Mesothelial cell of epicardium (in vitro differentiated cells): Measurements from ENCODE around the gene SNUPN. TPM values are rescaled to one million over a fixed set of nuclear protein-coding genes. Genes with fewer than 3 reads are reported as not detected.

Experiments used
- DNase-seq, 2 experiments: peaks; one replicate each; pipeline ENCODE4 v3.0.0; 2021; ENCODE audit warnings: low spot score in 2 of 2; ENCODE audit not compliant: unreplicated experiment in 2 of 2
- H3K27ac Mint-ChIP-seq: 2 replicates; pipeline ENCODE4 v1.8.0; 2021; ENCODE audit warnings: mixed read lengths
- H3K27me3 Mint-ChIP-seq: 2 replicates; pipeline ENCODE4 v1.8.0; 2021; ENCODE audit warnings: low read depth, mixed read lengths
- H3K36me3 Mint-ChIP-seq: 2 replicates; pipeline ENCODE4 v1.8.0; 2021; ENCODE audit warnings: mixed read lengths
- H3K4me1 Mint-ChIP-seq: 2 replicates; pipeline ENCODE4 v1.8.0; 2021; ENCODE audit warnings: mixed read lengths
- H3K4me3 Mint-ChIP-seq: 2 replicates; pipeline ENCODE4 v1.8.0; 2021; ENCODE audit warnings: mild to moderate bottlenecking, moderate library complexity, mixed read lengths
- H3K9me3 Mint-ChIP-seq: 2 replicates; pipeline ENCODE4 v1.8.0; 2021; ENCODE audit warnings: mixed read lengths
- total RNA-seq: library from RNA; stranded (reverse); gene quantifications from 3 replicates; pipeline ENCODE4 v1.2.1, GENCODE V29; 2021
- TF ChIP-seq, protein P1 (sequence below): fragments of 200-600 bp; sonication (generic); IDR thresholded peaks from one replicate; pipeline ENCODE4 v1.5.0; 2021; ENCODE audit warnings: antibody characterized with exemption; ENCODE audit not compliant: unreplicated experiment

SNUPN gene
- total RNA-seq, 1 donor from 2014 or later: 23.0 TPM

DNA sequence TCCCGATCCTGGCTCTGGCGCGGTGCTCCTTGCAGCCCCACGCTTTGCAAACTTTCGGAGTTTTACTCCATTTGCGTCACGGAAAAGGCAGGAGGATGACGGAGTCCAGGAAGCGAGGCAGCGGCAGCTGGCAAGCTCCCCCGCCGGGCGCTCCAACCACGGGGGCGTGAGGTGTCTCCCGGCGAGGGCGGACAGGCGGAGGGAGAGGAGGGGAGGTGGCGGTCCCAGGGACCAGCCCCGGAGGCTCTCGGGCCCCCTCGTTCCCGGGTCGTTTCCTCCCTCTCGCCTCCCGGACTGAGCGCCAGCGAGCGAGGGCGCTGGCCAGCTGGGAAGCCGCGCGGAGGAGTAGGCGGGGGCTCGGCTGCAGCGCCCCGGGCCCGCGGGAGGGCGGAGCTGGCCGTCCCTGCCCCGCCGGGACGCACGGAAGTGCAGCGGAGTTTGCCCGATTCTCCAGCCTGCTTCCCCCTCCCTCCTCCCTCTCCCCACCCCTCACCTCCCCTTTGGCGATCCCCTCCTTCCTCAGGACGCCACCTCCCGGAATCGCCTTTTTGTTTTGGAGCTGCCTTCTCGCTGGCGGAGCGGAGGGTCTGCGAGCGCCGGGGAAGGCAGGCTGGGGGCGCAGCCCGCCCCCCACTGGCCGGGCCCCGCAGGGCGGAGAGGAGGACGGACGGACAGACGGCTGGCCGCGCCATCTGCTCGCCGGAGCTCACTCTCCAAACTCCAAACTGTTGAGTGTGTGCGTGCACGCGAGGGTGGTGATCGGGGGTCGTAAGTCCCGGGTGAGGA is 22.0 kb upstream of the SNUPN start, which contains the start of gene SNX33:
Gene SNX33 (plus strand): TSS at position 543 of the 786 bp plus-strand sequence. CDS start 1,191 bp downstream, outside the sequence.
- Mint-ChIP-seq H3K27ac (peak within 1 kb of the TSS; percentile 95), H3K4me1 (peaks cover 52% of the 10 kb centered on the region), H3K36me3 (no peaks in the 10 kb centered on the region), H3K27me3 (peaks cover 3% of the 10 kb centered on the region), H3K9me3 (no peaks in the 10 kb centered on the region), H3K4me3 (peak within 1 kb of the TSS; percentile 89)
- TF ChIP-seq, protein P1, sequence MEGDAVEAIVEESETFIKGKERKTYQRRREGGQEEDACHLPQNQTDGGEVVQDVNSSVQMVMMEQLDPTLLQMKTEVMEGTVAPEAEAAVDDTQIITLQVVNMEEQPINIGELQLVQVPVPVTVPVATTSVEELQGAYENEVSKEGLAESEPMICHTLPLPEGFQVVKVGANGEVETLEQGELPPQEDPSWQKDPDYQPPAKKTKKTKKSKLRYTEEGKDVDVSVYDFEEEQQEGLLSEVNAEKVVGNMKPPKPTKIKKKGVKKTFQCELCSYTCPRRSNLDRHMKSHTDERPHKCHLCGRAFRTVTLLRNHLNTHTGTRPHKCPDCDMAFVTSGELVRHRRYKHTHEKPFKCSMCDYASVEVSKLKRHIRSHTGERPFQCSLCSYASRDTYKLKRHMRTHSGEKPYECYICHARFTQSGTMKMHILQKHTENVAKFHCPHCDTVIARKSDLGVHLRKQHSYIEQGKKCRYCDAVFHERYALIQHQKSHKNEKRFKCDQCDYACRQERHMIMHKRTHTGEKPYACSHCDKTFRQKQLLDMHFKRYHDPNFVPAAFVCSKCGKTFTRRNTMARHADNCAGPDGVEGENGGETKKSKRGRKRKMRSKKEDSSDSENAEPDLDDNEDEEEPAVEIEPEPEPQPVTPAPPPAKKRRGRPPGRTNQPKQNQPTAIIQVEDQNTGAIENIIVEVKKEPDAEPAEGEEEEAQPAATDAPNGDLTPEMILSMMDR: no peak
- DNase-seq: peak; percentile 61 to 78

DNA sequence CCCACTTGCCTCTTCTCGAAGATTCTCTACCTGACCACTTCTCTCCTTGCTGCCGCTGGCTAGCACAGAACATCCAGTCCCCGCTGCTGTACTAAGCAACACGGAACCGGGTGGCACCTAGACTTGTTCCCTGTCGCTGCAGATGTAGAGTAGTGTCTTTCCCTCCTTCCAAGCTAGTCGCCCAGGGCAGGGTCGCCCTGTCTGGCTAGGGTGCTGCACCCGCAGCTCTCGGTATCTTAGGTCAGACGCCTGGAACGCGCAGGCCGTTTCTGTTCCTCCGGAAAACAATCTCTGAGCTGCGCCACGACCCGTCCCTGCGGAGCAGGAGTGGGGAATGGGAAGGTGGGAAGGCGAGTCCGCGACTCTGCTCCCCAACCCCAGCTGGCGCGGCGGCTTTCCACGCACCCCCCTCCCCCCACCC is 21.4 kb upstream of the SNUPN start:
- H3K27ac Mint-ChIP-seq: peak overlapping the region; percentile 95
- H3K27me3 Mint-ChIP-seq: peaks cover 3% of the 10 kb centered on the region
- TF ChIP-seq, protein P1: no peak
- peak in 1 of 2 experiments; percentile 57 for DNase-seq
- H3K4me1 Mint-ChIP-seq: peaks cover 46% of the 10 kb centered on the region
- H3K36me3 Mint-ChIP-seq: no peaks in the 10 kb centered on the region
- no peaks in the 10 kb centered on the region for H3K9me3 Mint-ChIP-seq
- H3K4me3 Mint-ChIP-seq: peak overlapping the region; percentile 89

DNA sequence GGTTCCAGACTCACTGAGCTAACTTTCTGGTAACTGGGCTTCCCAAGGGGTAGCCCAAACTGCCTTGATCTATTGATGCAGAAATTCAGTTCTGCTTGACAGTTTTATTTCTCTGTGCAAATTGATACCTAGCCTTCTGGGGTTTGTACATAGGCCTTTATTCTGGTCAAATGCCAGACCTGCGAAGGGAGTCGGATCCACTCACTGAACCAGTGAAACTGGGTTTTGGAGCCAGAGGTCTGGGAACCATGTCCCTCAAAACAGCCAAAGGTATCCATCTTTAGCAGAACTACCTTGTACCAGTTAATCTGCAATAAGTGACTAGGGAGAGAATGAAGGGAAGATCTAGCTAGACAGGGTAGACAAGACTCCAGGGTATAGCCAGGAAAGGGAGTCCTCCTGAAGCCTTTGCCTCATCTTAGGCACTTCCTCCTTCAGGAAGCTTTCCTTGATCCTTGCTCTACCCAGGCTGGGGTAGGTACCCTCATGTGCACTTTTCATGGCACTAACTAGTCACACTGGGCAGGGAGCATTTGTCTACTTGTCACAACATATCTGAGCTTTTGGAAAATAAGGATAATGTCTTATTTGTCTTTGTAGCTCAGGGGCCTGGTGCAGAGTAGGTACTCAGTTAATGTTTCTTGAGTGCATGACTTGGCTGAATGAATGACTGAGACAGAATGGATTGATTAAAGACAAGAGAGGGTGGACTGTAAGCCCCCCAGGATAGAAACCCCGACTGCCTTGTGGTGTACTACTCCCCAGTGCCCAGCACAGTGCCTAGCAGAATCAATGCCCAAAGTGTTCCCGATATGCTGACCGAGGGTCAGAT is 20.8 kb upstream of the SNUPN start:
- H3K27ac Mint-ChIP-seq: peak overlapping the region; percentile 95
- peaks cover 40% of the 10 kb centered on the region for H3K4me1 Mint-ChIP-seq
- peak overlapping the region; percentile 89 for H3K4me3 Mint-ChIP-seq
- TF ChIP-seq, protein P1: no peak
- H3K27me3 Mint-ChIP-seq: peaks cover 3% of the 10 kb centered on the region
- no peaks in the 10 kb centered on the region for H3K36me3 Mint-ChIP-seq
- no peaks in the 10 kb centered on the region for H3K9me3 Mint-ChIP-seq
- DNase-seq: no peak

DNA sequence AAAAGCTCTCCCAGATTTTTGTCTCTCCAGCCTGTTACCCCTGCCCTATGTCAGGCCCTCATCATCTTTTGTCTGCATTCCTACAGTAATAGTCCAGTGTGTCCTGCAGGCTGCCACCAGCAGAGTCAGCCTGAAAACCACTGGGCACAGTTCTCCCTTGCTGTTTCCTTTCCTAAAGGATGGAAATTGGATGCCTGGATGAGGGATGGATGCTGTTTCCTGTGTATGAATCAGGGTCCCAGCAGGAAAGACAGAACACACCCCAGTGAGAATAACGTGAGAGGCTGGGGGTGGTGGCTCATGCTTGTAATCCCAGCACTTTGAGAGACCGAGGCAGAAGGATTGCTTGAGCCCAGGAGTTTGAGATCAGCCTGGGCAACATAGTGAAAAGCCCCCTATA is 18.9 kb upstream of the SNUPN start:
- peaks cover 22% of the 10 kb centered on the region for H3K4me1 Mint-ChIP-seq
- H3K9me3 Mint-ChIP-seq: no peaks in the 10 kb centered on the region
- H3K27me3 Mint-ChIP-seq: peaks cover 3% of the 10 kb centered on the region
- H3K4me3 Mint-ChIP-seq: no peak overlapping the region
- TF ChIP-seq, protein P1: no peak
- DNase-seq: no peak
- H3K27ac Mint-ChIP-seq: no peak overlapping the region
- H3K36me3 Mint-ChIP-seq: no peaks in the 10 kb centered on the region

DNA sequence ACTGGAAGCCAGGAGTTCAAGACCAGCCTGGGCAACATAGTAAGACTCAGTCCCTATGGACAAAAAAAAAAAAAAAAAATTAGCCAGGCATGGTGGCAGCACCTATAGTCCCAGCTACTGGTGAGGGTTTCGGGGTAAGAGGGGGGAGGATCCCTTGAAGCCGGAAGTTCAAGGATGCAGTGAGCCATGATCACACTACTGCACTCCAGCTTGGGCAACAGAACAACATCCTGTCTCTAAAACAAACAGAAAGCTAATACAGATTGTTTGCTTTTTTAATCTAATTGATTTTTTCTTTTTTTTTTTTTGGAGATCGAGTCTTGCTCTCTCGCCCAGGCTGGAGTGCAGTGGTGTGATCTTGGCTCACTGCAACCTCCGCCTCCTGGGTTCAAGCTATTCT is 16.1 kb upstream of the SNUPN start:
- peaks cover 3% of the 10 kb centered on the region for H3K27me3 Mint-ChIP-seq
- no peaks in the 10 kb centered on the region for H3K36me3 Mint-ChIP-seq
- no peaks in the 10 kb centered on the region for H3K9me3 Mint-ChIP-seq
- H3K4me3 Mint-ChIP-seq: no peak overlapping the region
- TF ChIP-seq, protein P1: no peak
- DNase-seq: no peak
- peaks cover 22% of the 10 kb centered on the region for H3K4me1 Mint-ChIP-seq
- H3K27ac Mint-ChIP-seq: no peak overlapping the region
